Cortex of kidney (tissue), 1 donor: ENCODE measurements around the gene MIPOL1.
"Not testable (repeated sequence)": the region's sequence is repeated elsewhere in the genome, so short reads cannot be mapped to it uniquely, and the experiment has no call there.

Experiments
- DNase-seq: peaks from one replicate; lab custom pipeline; 2025; lab: John Stamatoyannopoulos, UW

MIPOL1 gene

GRCh38 chr14:37187294-37187693 is 10.4 kb upstream of the MIPOL1 start:
- no peak for DNase-seq

GRCh38 chr14:37187840-37188577 is 9.7 kb upstream of the MIPOL1 start:
- not testable (repeated sequence) for DNase-seq

- DNase-seq: not testable (repeated sequence)
Observed at GRCh38 chr14:37189733-37190132, 8.0 kb upstream of the MIPOL1 start.

- DNase-seq: no peak
Observed at GRCh38 chr14:37194698-37195097, 3.0 kb upstream of the MIPOL1 start.

- DNase-seq: no peak
Observed at GRCh38 chr14:37195327-37195726, 2.4 kb upstream of the MIPOL1 start.

- DNase-seq: no peak
Observed at GRCh38 chr14:37196604-37197420, 925 bp upstream of the MIPOL1 start.

GRCh38 chr14:37198273-37198598 is 499 bp downstream of the MIPOL1 start:
- no peak for DNase-seq

GRCh38 chr14:37198907-37199306 is 1.2 kb downstream of the MIPOL1 start:
- no peak for DNase-seq

GRCh38 chr14:37201724-37202123 is 4.0 kb downstream of the MIPOL1 start:
- DNase-seq: no peak

GRCh38 chr14:37202265-37202664 is 4.5 kb downstream of the MIPOL1 start:
- no peak for DNase-seq

GRCh38 chr14:37202812-37203211 is 5.1 kb downstream of the MIPOL1 start:
- no peak for DNase-seq

GRCh38 chr14:37203423-37203822 is 5.7 kb downstream of the MIPOL1 start:
- no peak for DNase-seq

GRCh38 chr14:37205623-37206605 is 8.2 kb downstream of the MIPOL1 start:
- DNase-seq: not testable (repeated sequence)

GRCh38 chr14:37209617-37210016 is 11.9 kb downstream of the MIPOL1 start:
- not testable (repeated sequence) for DNase-seq

GRCh38 chr14:37210448-37210847 is 12.7 kb downstream of the MIPOL1 start:
- DNase-seq: no peak

GRCh38 chr14:37213016-37213415 is 15.3 kb downstream of the MIPOL1 start:
- no peak for DNase-seq

- no peak for DNase-seq
Observed at GRCh38 chr14:37215345-37215744, 17.6 kb downstream of the MIPOL1 start.

GRCh38 chr14:37221073-37221472 is 23.3 kb downstream of the MIPOL1 start:
- DNase-seq: no peak

- no peak for DNase-seq
Observed at GRCh38 chr14:37223947-37224474, 26.3 kb downstream of the MIPOL1 start.

GRCh38 chr14:37225668-37226067 is 27.9 kb downstream of the MIPOL1 start:
- DNase-seq: not testable (repeated sequence)

GRCh38 chr14:37230551-37231194 is 32.9 kb downstream of the MIPOL1 start:
- DNase-seq: no peak
